MM.1S (cell line): ENCODE results near the gene BICDL2.

Experiments
- DNase-seq: peaks from one replicate; pipeline ENCODE4 v3.0.0-alpha.2; 2015
- H2AFZ ChIP-seq: fragments of 300-600 bp; sonication (generic); 2 replicates; pipeline ENCODE4 v1.6.0; 2016; ENCODE audit warnings: antibody characterized with exemption, low read length
- H3F3A ChIP-seq: fragments of 300-600 bp; sonication (generic); 2 replicates; pipeline ENCODE4 v1.6.1; 2016; ENCODE audit warnings: mild to moderate bottlenecking, antibody characterized with exemption, low read length, moderate library complexity, mixed read lengths; ENCODE audit not compliant: insufficient read depth
- H3K27ac ChIP-seq: fragments of 300-600 bp; sonication (generic); 2 replicates; pipeline ENCODE4 v1.5.1; 2016; ENCODE audit warnings: mild to moderate bottlenecking, low read length
- H3K27me3 ChIP-seq: fragments of 300-600 bp; sonication (generic); replicated peaks from 2 replicates; pipeline ENCODE4 v1.6.0; 2016; ENCODE audit warnings: low read length; ENCODE audit not compliant: insufficient read depth
- H3K36me3 ChIP-seq: fragments of 300-600 bp; sonication (generic); replicated peaks from 2 replicates; pipeline ENCODE4 v1.6.1; 2016; ENCODE audit warnings: mild to moderate bottlenecking, low read length, mixed read lengths; ENCODE audit not compliant: insufficient read depth
- H3K4me1 ChIP-seq: fragments of 300-600 bp; sonication (generic); 2 replicates; pipeline ENCODE4 v1.6.1; 2016; ENCODE audit warnings: low read length, mixed read lengths
- H3K4me2 ChIP-seq: fragments of 300-600 bp; sonication (generic); 2 replicates; pipeline ENCODE4 v1.6.0; 2016; ENCODE audit warnings: low read depth, low read length
- H3K4me3 ChIP-seq: fragments of 300-600 bp; sonication (generic); 2 replicates; pipeline ENCODE4 v1.5.1; 2016; ENCODE audit warnings: low read length, mixed read lengths
- H3K79me2 ChIP-seq: fragments of 300-600 bp; sonication (generic); 2 replicates; pipeline ENCODE4 v1.6.1; 2016; ENCODE audit warnings: mixed run types, low read length, mixed read lengths
- H3K9ac ChIP-seq: fragments of 300-600 bp; sonication (generic); 2 replicates; pipeline ENCODE4 v1.6.1; 2016; ENCODE audit warnings: low read length, mixed read lengths
- H3K9me2 ChIP-seq: fragments of 300-600 bp; sonication (generic); replicated peaks from 2 replicates; pipeline ENCODE4 v1.6.1; 2016; ENCODE audit warnings: mild to moderate bottlenecking, low read length, mixed read lengths; ENCODE audit not compliant: insufficient read depth
- H3K9me3 ChIP-seq: fragments of 300-600 bp; sonication (generic); replicated peaks from 2 replicates; pipeline ENCODE4 v1.6.1; 2016; ENCODE audit warnings: mild to moderate bottlenecking, low read length, mixed read lengths; ENCODE audit not compliant: insufficient read depth
- H4K20me1 ChIP-seq: fragments of 300-600 bp; sonication (generic); 2 replicates; pipeline ENCODE4 v1.6.1; 2016; ENCODE audit warnings: mild to moderate bottlenecking, low read length, moderate library complexity, mixed read lengths; ENCODE audit not compliant: insufficient read depth
- CTCF ChIP-seq: fragments of 300-600 bp; sonication (generic); IDR thresholded peaks from 2 replicates; pipeline ENCODE4 v1.5.1; 2016; ENCODE audit warnings: antibody characterized with exemption, low read length, mixed read lengths
- EZH2 ChIP-seq: fragments of 300-600 bp; sonication (generic); optimal IDR thresholded peaks from 2 replicates; pipeline ENCODE3; 2017; ENCODE audit warnings: low read depth, mild to moderate bottlenecking, antibody characterized with exemption, low read length, mixed read lengths
- EZH2phosphoT487 ChIP-seq: fragments of 300-600 bp; sonication (generic); IDR thresholded peaks from 2 replicates; pipeline ENCODE4 v1.6.1; 2018; ENCODE audit warnings: antibody characterized with exemption, low read length

The BICDL2 gene

GRCh38 chr16:2982402-2982801 lies 54.3 kb downstream of the BICDL2 start:
- H3K4me2 ChIP-seq = no peak overlapping the region
- H3K9ac ChIP-seq = no peak overlapping the region
- TF ChIP-seq EZH2phosphoT487 (no peak), EZH2 (no peak), CTCF (no peak)
- no peak overlapping the region for H3K27ac ChIP-seq
- H3K9me3 ChIP-seq = no peaks in the 10 kb centered on the region
- H3K4me3 ChIP-seq = no peak overlapping the region
- no peaks in the 10 kb centered on the region for H4K20me1 ChIP-seq
- H3K36me3 ChIP-seq = no peaks in the 10 kb centered on the region
- peaks cover 35% of the 10 kb centered on the region for H3K27me3 ChIP-seq
- peaks cover 26% of the 10 kb centered on the region for H3K79me2 ChIP-seq
- peaks cover 5% of the 10 kb centered on the region; the same call in 1 of the 2 replicates for H3K4me1 ChIP-seq
- H3K9me2 ChIP-seq = no peaks in the 10 kb centered on the region
- 0 out of 2 replicates have a peak, but pooled peaks cover 2% of the 10 kb centered on the region for H3F3A ChIP-seq
- no peak overlapping the region for H2AFZ ChIP-seq
- no peak for DNase-seq

- Histone ChIP-seq H3K79me2 (peaks cover 27% of the 10 kb centered on the region), H3K36me3 (no peaks in the 10 kb centered on the region), H4K20me1 (no peaks in the 10 kb centered on the region), H3K4me3 (no peak overlapping the region), H3K27me3 (peaks cover 30% of the 10 kb centered on the region), H3F3A (0 out of 2 replicates have a peak, but pooled peaks cover 2% of the 10 kb centered on the region), H3K9ac (no peak overlapping the region), H3K9me3 (no peaks in the 10 kb centered on the region), H3K4me1 (peaks cover 5% of the 10 kb centered on the region; the same call in 1 of the 2 replicates), H2AFZ (no peak overlapping the region), H3K4me2 (no peak overlapping the region), H3K9me2 (no peaks in the 10 kb centered on the region), H3K27ac (no peak overlapping the region)
- DNase-seq = no peak
- no peak for TF ChIP-seq EZH2
- TF ChIP-seq CTCF = no peak
- no peak for TF ChIP-seq EZH2phosphoT487
Measured at GRCh38 chr16:2981899-2982250, 54.9 kb downstream of the BICDL2 start.

- DNase-seq = no peak
- Histone ChIP-seq H4K20me1 (no peaks in the 10 kb centered on the region), H3K4me1 (peaks cover 5% of the 10 kb centered on the region; the same call in 1 of the 2 replicates), H3K36me3 (no peaks in the 10 kb centered on the region), H3F3A (0 out of 2 replicates have a peak, but pooled peaks cover 2% of the 10 kb centered on the region), H3K9me3 (no peaks in the 10 kb centered on the region), H3K9me2 (no peaks in the 10 kb centered on the region), H3K4me2 (peak overlapping the region; percentile 96; the same call in 1 of the 2 replicates), H3K9ac (peak overlapping the region; percentile 96; the same call in 1 of the 2 replicates), H3K27ac (no peak overlapping the region), H3K79me2 (peaks cover 27% of the 10 kb centered on the region), H3K4me3 (peak overlapping the region; percentile 90), H2AFZ (peak overlapping the region; percentile 76), H3K27me3 (peaks cover 25% of the 10 kb centered on the region)
- TF ChIP-seq EZH2 (no peak), CTCF (no peak), EZH2phosphoT487 (no peak)
Measured at GRCh38 chr16:2981177-2981898, 55.4 kb downstream of the BICDL2 start.
